MV-4-11 (cell line): ENCODE results near the gene EHMT1.
"Not testable (repeated sequence)": the region's sequence is repeated elsewhere in the genome, so short reads cannot be mapped to it uniquely, and the experiment has no call there.

Experiments
- DNase-seq: peaks from one replicate; lab custom pipeline; 2025; lab: John Stamatoyannopoulos, UW

Gene EHMT1

GRCh38 chr9:137694962-137695875 lies 76.4 kb downstream of the EHMT1 start:
- DNase-seq: no peak

GRCh38 chr9:137696136-137696925 lies 77.5 kb downstream of the EHMT1 start:
- no peak for DNase-seq

GRCh38 chr9:137697193-137697592 lies 78.4 kb downstream of the EHMT1 start:
- DNase-seq: no peak

- no peak for DNase-seq
These were observed 79.0 kb downstream of the EHMT1 start for GRCh38 chr9:137697832-137698231.

- DNase-seq: no peak
These were observed 82.1 kb downstream of the EHMT1 start for GRCh38 chr9:137700911-137701310.

- DNase-seq: no peak
These were observed 84.0 kb downstream of the EHMT1 start for GRCh38 chr9:137702615-137703379.

GRCh38 chr9:137703842-137704508 lies 85.2 kb downstream of the EHMT1 start:
- DNase-seq: no peak

- DNase-seq: no peak
These were observed 86.6 kb downstream of the EHMT1 start for GRCh38 chr9:137705443-137705863.

GRCh38 chr9:137705906-137706305 lies 87.1 kb downstream of the EHMT1 start:
- DNase-seq: no peak

GRCh38 chr9:137707361-137707760 lies 88.6 kb downstream of the EHMT1 start:
- DNase-seq: no peak

GRCh38 chr9:137708590-137709284 lies 89.9 kb downstream of the EHMT1 start:
- DNase-seq: no peak

GRCh38 chr9:137709411-137710101 lies 90.8 kb downstream of the EHMT1 start:
- DNase-seq: no peak

- DNase-seq: no peak
These were observed 91.9 kb downstream of the EHMT1 start for GRCh38 chr9:137710704-137711103.

- no peak for DNase-seq
These were observed 92.9 kb downstream of the EHMT1 start for GRCh38 chr9:137711678-137712105.

- no peak for DNase-seq
These were observed 96.5 kb downstream of the EHMT1 start for GRCh38 chr9:137715321-137715720.

GRCh38 chr9:137715866-137716693 lies 97.3 kb downstream of the EHMT1 start:
- not testable (repeated sequence) for DNase-seq

GRCh38 chr9:137716694-137717287 lies 98.0 kb downstream of the EHMT1 start:
- DNase-seq: no peak

- no peak for DNase-seq
These were observed 99.0 kb downstream of the EHMT1 start for GRCh38 chr9:137717776-137718327.

- no peak for DNase-seq
These were observed 100.4 kb downstream of the EHMT1 start for GRCh38 chr9:137719194-137719593.
